ENCODE data around the gene KIF2B. TPM values are rescaled to one million over a fixed set of nuclear protein-coding genes. Genes with fewer than 3 reads are reported as not detected.
"Not testable (repeated sequence)": the region's sequence is repeated elsewhere in the genome, so short reads cannot be mapped to it uniquely, and the experiment has no call there.

Gene KIF2B
- total RNA-seq, 4 donors from 2014 or later, result not detected

DNA sequence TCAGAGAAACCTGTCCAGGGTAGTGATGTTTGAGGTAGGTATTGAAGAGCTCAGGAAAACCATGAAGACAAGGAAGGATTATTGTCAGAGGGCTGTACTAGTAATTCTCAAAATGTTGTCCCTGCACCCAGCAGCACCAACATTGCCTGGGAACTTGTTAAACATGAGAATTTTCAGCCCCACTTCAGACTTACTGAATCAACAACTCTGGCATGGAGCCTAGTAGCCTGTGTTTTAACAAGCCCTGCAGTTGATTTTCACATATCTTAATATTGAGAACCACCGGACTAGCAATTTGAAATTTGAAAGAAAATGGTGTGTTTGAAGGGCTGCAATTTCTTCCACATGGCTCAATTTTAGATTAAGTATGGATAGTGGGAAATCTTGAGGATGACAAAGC is 2.8 kb upstream of the KIF2B start:
- ATAC-seq (ENCODE audit: low FRiP score) (no peak), DNase-seq (ENCODE audit: low spot score) (no peak)
- TF ChIP-seq, protein P1, sequence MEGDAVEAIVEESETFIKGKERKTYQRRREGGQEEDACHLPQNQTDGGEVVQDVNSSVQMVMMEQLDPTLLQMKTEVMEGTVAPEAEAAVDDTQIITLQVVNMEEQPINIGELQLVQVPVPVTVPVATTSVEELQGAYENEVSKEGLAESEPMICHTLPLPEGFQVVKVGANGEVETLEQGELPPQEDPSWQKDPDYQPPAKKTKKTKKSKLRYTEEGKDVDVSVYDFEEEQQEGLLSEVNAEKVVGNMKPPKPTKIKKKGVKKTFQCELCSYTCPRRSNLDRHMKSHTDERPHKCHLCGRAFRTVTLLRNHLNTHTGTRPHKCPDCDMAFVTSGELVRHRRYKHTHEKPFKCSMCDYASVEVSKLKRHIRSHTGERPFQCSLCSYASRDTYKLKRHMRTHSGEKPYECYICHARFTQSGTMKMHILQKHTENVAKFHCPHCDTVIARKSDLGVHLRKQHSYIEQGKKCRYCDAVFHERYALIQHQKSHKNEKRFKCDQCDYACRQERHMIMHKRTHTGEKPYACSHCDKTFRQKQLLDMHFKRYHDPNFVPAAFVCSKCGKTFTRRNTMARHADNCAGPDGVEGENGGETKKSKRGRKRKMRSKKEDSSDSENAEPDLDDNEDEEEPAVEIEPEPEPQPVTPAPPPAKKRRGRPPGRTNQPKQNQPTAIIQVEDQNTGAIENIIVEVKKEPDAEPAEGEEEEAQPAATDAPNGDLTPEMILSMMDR (IDR thresholded peaks at IDR 0.05), result no peak

DNA sequence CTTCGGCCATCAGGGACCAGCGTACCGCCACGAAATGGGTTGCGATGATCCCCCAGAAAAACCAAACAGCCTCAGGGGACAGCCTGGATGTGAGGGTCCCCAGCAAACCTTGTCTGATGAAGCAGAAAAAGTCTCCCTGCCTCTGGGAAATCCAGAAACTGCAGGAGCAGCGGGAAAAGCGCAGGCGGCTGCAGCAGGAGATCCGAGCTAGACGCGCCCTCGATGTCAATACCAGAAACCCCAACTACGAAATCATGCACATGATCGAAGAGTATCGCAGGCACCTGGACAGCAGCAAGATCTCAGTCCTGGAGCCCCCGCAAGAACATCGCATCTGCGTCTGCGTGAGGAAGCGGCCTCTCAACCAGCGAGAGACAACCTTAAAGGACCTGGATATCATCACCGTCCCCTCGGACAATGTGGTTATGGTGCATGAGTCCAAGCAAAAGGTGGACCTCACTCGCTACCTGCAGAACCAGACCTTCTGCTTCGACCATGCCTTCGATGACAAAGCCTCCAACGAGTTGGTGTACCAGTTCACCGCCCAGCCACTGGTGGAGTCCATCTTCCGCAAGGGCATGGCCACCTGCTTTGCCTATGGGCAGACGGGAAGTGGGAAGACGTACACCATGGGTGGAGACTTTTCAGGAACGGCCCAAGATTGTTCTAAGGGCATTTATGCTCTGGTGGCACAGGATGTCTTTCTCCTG is 769 bp downstream of the KIF2B start:
- DNase-seq (ENCODE audit: low spot score), result no peak
- TF ChIP-seq, protein P1 (IDR thresholded peaks at IDR 0.05), result no peak
- no peak for ATAC-seq (ENCODE audit: low FRiP score)

DNA sequence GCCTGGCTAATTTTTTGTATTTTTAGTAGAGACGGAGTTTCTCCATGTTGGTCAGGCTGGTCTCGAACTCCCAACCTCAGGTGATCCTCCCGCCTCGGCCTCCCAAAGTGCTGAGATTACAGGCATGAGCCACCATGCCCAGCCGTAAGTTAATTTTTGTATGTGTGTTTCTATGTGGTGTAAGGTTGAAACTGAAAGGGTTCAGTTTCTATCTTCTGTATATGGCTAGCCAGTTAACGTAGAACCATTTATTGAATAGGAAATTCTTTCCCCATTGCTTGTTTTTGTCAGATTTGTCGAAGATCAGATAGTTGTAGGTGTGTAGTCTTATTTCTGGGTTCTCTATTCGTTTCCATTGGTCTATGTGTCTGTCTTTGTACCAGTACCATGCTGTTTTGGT is 12.0 kb downstream of the KIF2B start:
- not testable (repeated sequence) for ATAC-seq (ENCODE audit: low FRiP score); DNase-seq (ENCODE audit: low spot score)

DNA sequence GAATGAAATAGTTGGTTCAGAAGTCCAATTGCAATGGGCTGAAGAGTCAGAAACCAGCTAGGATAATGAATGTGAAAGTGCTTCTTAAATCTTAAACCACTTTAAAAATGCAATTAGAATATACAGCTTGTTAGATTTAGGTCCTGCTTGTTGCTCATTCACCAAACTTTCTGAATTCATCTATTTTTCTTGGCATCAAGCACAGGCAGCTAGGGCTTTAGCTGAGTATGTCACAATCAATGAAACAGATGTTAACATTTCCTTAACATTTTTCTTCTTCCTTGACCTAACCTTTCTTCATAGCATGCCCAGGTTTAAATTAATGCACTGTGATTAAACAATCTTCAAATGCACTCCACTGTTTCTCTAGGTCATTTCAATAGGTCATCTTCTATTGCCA is 14.4 kb downstream of the KIF2B start:
- TF ChIP-seq, protein P1 (IDR thresholded peaks at IDR 0.05), result no peak
- ATAC-seq (ENCODE audit: low FRiP score) (no peak), DNase-seq (ENCODE audit: low spot score) (no peak)

DNA sequence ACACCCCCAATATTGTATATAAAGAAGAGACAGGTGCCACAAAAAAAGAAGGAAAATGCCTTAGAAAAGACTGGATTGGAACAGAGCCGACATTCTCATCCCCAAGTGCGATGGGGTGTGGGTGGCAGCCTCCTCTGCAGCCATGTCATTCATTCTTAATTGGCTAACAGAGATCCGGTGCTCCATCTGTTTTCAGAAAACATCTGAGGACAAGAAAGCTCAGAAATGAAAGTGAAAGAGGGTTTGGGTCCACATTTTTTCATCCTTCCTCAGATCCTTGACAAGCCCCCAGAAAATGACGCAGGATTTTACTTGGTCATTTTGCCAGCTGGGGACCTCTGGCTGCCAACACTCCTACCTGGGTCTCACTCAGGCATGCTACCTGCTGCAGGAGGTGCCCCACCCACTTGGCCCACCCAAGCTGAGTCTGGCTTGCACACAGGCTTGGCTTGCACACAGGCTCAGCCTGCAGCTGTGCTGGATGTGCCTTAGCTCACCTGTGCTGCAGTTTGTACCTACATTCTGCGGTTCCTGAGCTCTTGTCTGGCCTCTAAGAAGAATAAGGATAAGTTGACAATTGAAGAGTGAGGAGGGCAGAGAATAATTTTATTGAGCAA is 21.9 kb downstream of the KIF2B start:
- no peak for DNase-seq (ENCODE audit: low spot score)
- ATAC-seq (ENCODE audit: low FRiP score), result no peak
- TF ChIP-seq, protein P1 (IDR thresholded peaks at IDR 0.05), result no peak

DNA sequence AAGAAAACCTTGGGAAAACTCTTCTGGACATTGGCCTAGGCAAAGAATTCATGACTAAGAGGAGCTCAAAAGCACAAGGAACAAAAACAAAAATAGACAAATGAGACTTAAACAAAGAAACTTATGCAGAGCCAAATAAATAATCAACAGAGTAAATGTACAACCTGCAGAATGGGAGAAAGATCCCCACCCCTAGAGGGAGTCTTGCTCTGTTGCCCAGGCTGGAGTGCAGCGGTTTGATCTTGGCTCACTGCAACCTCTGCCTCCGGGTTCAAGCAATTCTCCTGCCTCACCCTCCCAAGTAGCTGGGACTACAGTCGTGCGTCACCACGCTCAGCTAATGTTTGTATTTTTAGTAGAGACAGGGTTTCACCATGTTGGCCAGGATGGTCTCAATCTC is 48.4 kb downstream of the KIF2B start:
- ATAC-seq (ENCODE audit: low FRiP score); DNase-seq (ENCODE audit: low spot score): not testable (repeated sequence)
